Measurements from ENCODE around the gene MNAT1. TPM values are rescaled to one million over a fixed set of nuclear protein-coding genes. Genes with fewer than 3 reads are reported as not detected.

The MNAT1 gene
- total RNA-seq, 1 donor from 2014 or later = 114 TPM

- Mint-ChIP-seq H3K36me3 (peaks cover 10% of the 10 kb centered on the region), H3K27me3 (ENCODE audit: insufficient read depth, low read depth) (peaks cover 7% of the 10 kb centered on the region), H3K27ac (no peak overlapping the region), H3K4me3 (peak overlapping the region; percentile 93), H3K9me3 (no peaks in the 10 kb centered on the region), H3K4me1 (peaks cover 22% of the 10 kb centered on the region)
- peaks cover 55% of the 10 kb centered on the region for H4K20me1 ChIP-seq (ENCODE audit: low read depth)
- peak; percentile 68 for DNase-seq (ENCODE audit: low spot score)
- no peak for TF ChIP-seq EZH2 (IDR thresholded peaks at IDR 0.05)
- no peak for TF ChIP-seq EZH2phosphoT487 (IDR thresholded peaks at IDR 0.05)
- TF ChIP-seq, protein P1, sequence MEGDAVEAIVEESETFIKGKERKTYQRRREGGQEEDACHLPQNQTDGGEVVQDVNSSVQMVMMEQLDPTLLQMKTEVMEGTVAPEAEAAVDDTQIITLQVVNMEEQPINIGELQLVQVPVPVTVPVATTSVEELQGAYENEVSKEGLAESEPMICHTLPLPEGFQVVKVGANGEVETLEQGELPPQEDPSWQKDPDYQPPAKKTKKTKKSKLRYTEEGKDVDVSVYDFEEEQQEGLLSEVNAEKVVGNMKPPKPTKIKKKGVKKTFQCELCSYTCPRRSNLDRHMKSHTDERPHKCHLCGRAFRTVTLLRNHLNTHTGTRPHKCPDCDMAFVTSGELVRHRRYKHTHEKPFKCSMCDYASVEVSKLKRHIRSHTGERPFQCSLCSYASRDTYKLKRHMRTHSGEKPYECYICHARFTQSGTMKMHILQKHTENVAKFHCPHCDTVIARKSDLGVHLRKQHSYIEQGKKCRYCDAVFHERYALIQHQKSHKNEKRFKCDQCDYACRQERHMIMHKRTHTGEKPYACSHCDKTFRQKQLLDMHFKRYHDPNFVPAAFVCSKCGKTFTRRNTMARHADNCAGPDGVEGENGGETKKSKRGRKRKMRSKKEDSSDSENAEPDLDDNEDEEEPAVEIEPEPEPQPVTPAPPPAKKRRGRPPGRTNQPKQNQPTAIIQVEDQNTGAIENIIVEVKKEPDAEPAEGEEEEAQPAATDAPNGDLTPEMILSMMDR (IDR thresholded peaks at IDR 0.05) = no peak
- H3K36me3 ChIP-seq = peaks cover 12% of the 10 kb centered on the region
- no peaks in the 10 kb centered on the region for H3K27me3 ChIP-seq
- H3K79me2 ChIP-seq (ENCODE audit: low read depth) = peaks cover 82% of the 10 kb centered on the region
- H3K4me1 ChIP-seq = peaks cover 20% of the 10 kb centered on the region
- peaks cover 44% of the 10 kb centered on the region for H3F3A ChIP-seq (ENCODE audit: low read depth)
- H3K27ac ChIP-seq = no peak overlapping the region
- no peaks in the 10 kb centered on the region for H3K9me3 ChIP-seq (ENCODE audit: low read depth)
- H3K4me2 ChIP-seq = peak overlapping the region; percentile 93
- no peak overlapping the region for H3K9ac ChIP-seq
- no peak overlapping the region for H2AFZ ChIP-seq (replicated peaks)
- H3K4me3 ChIP-seq = peak overlapping the region; percentile 67
Measured at GRCh38 chr14:60720391-60720790, 14.2 kb upstream of the MNAT1 start.

DNA sequence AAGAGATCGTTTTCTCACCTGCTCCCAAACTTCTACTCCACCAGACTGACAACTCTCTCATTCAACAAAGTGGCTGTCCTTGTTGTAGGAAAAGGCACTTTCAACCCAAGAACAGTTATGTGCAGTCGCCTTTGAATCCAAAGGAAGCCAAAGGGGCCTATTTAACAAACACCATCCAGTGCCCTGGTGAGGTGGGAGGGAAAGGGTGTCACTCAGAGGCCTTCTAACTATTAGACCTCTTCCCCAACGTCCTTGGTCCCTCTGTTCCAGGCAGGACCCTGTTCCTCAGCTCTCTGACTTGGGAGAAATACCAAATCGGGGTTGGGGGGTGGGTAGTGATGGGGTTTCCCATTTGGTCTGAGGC is 13.6 kb upstream of the MNAT1 start:
- Histone ChIP-seq H3K4me2 (peak overlapping the region; percentile 93), H3K79me2 (ENCODE audit: low read depth) (peaks cover 77% of the 10 kb centered on the region), H3K4me3 (peak overlapping the region; percentile 67), H3K27me3 (no peaks in the 10 kb centered on the region), H3K36me3 (peaks cover 12% of the 10 kb centered on the region), H4K20me1 (ENCODE audit: low read depth) (peaks cover 49% of the 10 kb centered on the region), H3K9me3 (ENCODE audit: low read depth) (no peaks in the 10 kb centered on the region), H3K27ac (no peak overlapping the region), H3F3A (ENCODE audit: low read depth) (peaks cover 44% of the 10 kb centered on the region), H3K4me1 (peaks cover 20% of the 10 kb centered on the region), H3K9ac (no peak overlapping the region), H2AFZ (replicated peaks) (no peak overlapping the region)
- no peak overlapping the region for H3K27ac Mint-ChIP-seq
- peak; percentile 12 for TF ChIP-seq EZH2 (IDR thresholded peaks at IDR 0.05)
- TF ChIP-seq, protein P1 (IDR thresholded peaks at IDR 0.05) = no peak
- no peak for TF ChIP-seq EZH2phosphoT487 (IDR thresholded peaks at IDR 0.05)
- H3K4me3 Mint-ChIP-seq = peak overlapping the region; percentile 93
- H3K9me3 Mint-ChIP-seq = no peaks in the 10 kb centered on the region
- peaks cover 22% of the 10 kb centered on the region for H3K4me1 Mint-ChIP-seq
- peaks cover 9% of the 10 kb centered on the region for H3K27me3 Mint-ChIP-seq (ENCODE audit: insufficient read depth, low read depth)
- peaks cover 7% of the 10 kb centered on the region for H3K36me3 Mint-ChIP-seq
- peak; percentile 30 for DNase-seq (ENCODE audit: low spot score)

- Histone ChIP-seq H3K9ac (peak overlapping the region; percentile 39), H3K79me2 (ENCODE audit: low read depth) (peaks cover 71% of the 10 kb centered on the region), H3K27ac (no peak overlapping the region), H3K36me3 (peaks cover 12% of the 10 kb centered on the region), H2AFZ (replicated peaks) (peak overlapping the region; percentile 58), H3K4me3 (peak overlapping the region; percentile 67), H4K20me1 (ENCODE audit: low read depth) (peaks cover 47% of the 10 kb centered on the region), H3K9me3 (ENCODE audit: low read depth) (no peaks in the 10 kb centered on the region), H3F3A (ENCODE audit: low read depth) (peaks cover 44% of the 10 kb centered on the region), H3K4me2 (peak overlapping the region; percentile 93), H3K27me3 (no peaks in the 10 kb centered on the region), H3K4me1 (peaks cover 20% of the 10 kb centered on the region)
- H3K27ac Mint-ChIP-seq = no peak overlapping the region
- peak overlapping the region; percentile 93 for H3K4me3 Mint-ChIP-seq
- H3K9me3 Mint-ChIP-seq = no peaks in the 10 kb centered on the region
- H3K27me3 Mint-ChIP-seq (ENCODE audit: insufficient read depth, low read depth) = peaks cover 9% of the 10 kb centered on the region
- DNase-seq (ENCODE audit: low spot score) = peak; percentile 82
- H3K36me3 Mint-ChIP-seq = peaks cover 7% of the 10 kb centered on the region
- TF ChIP-seq, protein P1 (IDR thresholded peaks at IDR 0.05) = peak; percentile 52
- TF ChIP-seq EZH2 (IDR thresholded peaks at IDR 0.05) = peak; percentile 15
- TF ChIP-seq EZH2phosphoT487 (IDR thresholded peaks at IDR 0.05) = no peak
- H3K4me1 Mint-ChIP-seq = peaks cover 22% of the 10 kb centered on the region
Measured at GRCh38 chr14:60721326-60722106, 13.0 kb upstream of the MNAT1 start.

Data from neural progenitor cell (in vitro differentiated cells).